Hippocampal formation (tissue), 2 donors: ENCODE measurements around the gene P2RY14.

Experiments used
- DNase-seq, 2 donors: peaks; one replicate each; lab custom pipeline; 2025; lab: John Stamatoyannopoulos, UW

Gene P2RY14

GRCh38 chr3:151278230-151278629 lies at the start of gene P2RY14:
TSS of gene P2RY14 (minus strand) at chr3:151278542. CDS start at chr3:151214316, 64,226 bp downstream.
- DNase-seq: peak in 1 of 2 donors; percentile 27

GRCh38 chr3:151327571-151328198 lies 49.3 kb upstream of the P2RY14 start:
- DNase-seq: peak in 1 of 2 donors; percentile 35

GRCh38 chr3:151322511-151322910 lies 44.2 kb upstream of the P2RY14 start:
- no peak for DNase-seq

GRCh38 chr3:151321526-151321925 lies 43.2 kb upstream of the P2RY14 start:
- no peak for DNase-seq

- DNase-seq: no peak
These were observed 41.8 kb upstream of the P2RY14 start for GRCh38 chr3:151320131-151320530.

- DNase-seq: no peak
These were observed 41.3 kb upstream of the P2RY14 start for GRCh38 chr3:151319628-151320027.

- DNase-seq: no peak
These were observed 40.6 kb upstream of the P2RY14 start for GRCh38 chr3:151318991-151319390.

- no peak for DNase-seq
These were observed 40.0 kb upstream of the P2RY14 start for GRCh38 chr3:151318313-151318712.

- no peak for DNase-seq
These were observed 38.1 kb upstream of the P2RY14 start, which contains the start of gene GPR87 for GRCh38 chr3:151316267-151316991. TSS of gene GPR87 (minus strand) at chr3:151316820. CDS start at chr3:151300100, 16,720 bp downstream.

- no peak for DNase-seq
These were observed 37.5 kb upstream of the P2RY14 start for GRCh38 chr3:151315846-151316245.

- DNase-seq: no peak
These were observed 36.8 kb upstream of the P2RY14 start for GRCh38 chr3:151315136-151315535.

GRCh38 chr3:151314593-151314992 lies 36.3 kb upstream of the P2RY14 start:
- no peak for DNase-seq

- no peak for DNase-seq
These were observed 35.8 kb upstream of the P2RY14 start for GRCh38 chr3:151314137-151314536.

GRCh38 chr3:151312972-151313371 lies 34.6 kb upstream of the P2RY14 start:
- DNase-seq: no peak

- no peak for DNase-seq
These were observed 31.2 kb upstream of the P2RY14 start for GRCh38 chr3:151309566-151309965.

- no peak for DNase-seq
These were observed 29.5 kb upstream of the P2RY14 start for GRCh38 chr3:151307583-151308488.

GRCh38 chr3:151307131-151307530 lies 28.8 kb upstream of the P2RY14 start:
- no peak for DNase-seq

GRCh38 chr3:151306168-151306810 lies 27.9 kb upstream of the P2RY14 start:
- no peak for DNase-seq

- no peak for DNase-seq
These were observed 27.4 kb upstream of the P2RY14 start for GRCh38 chr3:151305775-151306151.

GRCh38 chr3:151305060-151305774 lies 26.9 kb upstream of the P2RY14 start:
- no peak for DNase-seq

- no peak for DNase-seq
These were observed 25.4 kb upstream of the P2RY14 start for GRCh38 chr3:151303751-151304150.
